SH-SY5Y (cell line): Measurements from ENCODE around the gene GMPPB.

Experiments used
- GATA2 ChIP-seq: IDR thresholded peaks from 2 replicates; pipeline ENCODE4 v1.6.1; 2011; ENCODE audit warnings: mild to moderate bottlenecking, low read depth, low read length
- GATA3 ChIP-seq: IDR thresholded peaks from 2 replicates; pipeline ENCODE4 v1.6.1; 2011; ENCODE audit warnings: low read depth, mild to moderate bottlenecking, low read length, moderate library complexity

DNA sequence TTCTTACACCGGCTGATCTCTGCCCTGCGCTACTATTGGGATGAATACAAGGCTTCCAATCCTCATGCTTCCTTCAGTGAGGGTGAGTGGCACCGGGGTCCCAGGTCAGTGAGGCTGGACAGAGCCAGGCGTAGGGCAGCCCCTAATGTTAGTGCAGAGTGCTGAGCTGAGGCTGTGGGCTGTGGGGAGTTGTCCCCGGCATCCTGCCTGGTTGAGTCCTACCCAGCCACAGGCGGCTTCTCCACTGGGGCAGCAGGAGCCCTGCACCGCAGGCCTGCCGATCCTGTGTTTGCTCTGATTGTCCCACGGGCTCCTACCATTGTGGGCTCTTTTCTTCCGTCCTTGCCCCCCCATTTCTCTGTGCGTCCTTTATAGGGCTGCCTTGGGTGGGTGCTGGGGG lies 21.1 kb downstream of the GMPPB start:
- TF ChIP-seq GATA3 (no peak), GATA2 (no peak)
